DND-41 (cell line): Measurements from ENCODE around the gene PPP3R1.
"Not testable (repeated sequence)": the region's sequence is repeated elsewhere in the genome, so short reads cannot be mapped to it uniquely, and the experiment has no call there.

Source experiments
- ATAC-seq: fragments of 200-7000 bp; cut with Tn5 transposase; 3 replicates; pipeline ENCODE4 v1.9.1; 2021; ENCODE audit warnings: low read depth; ENCODE audit not compliant: insufficient read depth
- DNase-seq: peaks from one replicate; pipeline ENCODE4 v3.0.0-alpha.2; 2020
- H2AFZ ChIP-seq: 2 replicates; pipeline ENCODE4 v1.6.0; 2012; ENCODE audit warnings: low read depth, low read length
- H3K27ac ChIP-seq: 2 replicates; pipeline ENCODE4 v1.5.1; 2012; ENCODE audit warnings: low read length, inconsistent platforms
- H3K27me3 ChIP-seq: fragments of 200-600 bp; sonication (generic); 2 replicates; pipeline ENCODE4 v1.6.0; 2012; ENCODE audit warnings: low read length, mild to moderate bottlenecking, inconsistent platforms; ENCODE audit not compliant: insufficient read depth, poor library complexity
- H3K36me3 ChIP-seq: 2 replicates; pipeline ENCODE4 v1.5.1; 2012; ENCODE audit warnings: low read length, inconsistent platforms; ENCODE audit not compliant: insufficient read depth
- H3K4me1 ChIP-seq: 2 replicates; pipeline ENCODE4 v1.5.1; 2012; ENCODE audit warnings: mild to moderate bottlenecking, low read length; ENCODE audit not compliant: insufficient read depth
- H3K4me2 ChIP-seq: 2 replicates; pipeline ENCODE4 v1.6.0; 2012; ENCODE audit warnings: mild to moderate bottlenecking, moderate library complexity, low read length, inconsistent platforms; ENCODE audit not compliant: insufficient read depth
- H3K4me3 ChIP-seq, 2 experiments: fragments of 200-600 bp in 1 of 2; shearing (Covaris generic) in 1 of 2; 2 replicates each; pipeline ENCODE4 v1.5.1; 2012 to 2016; ENCODE audit warnings: inconsistent platforms in 2 of 2, low read length in 2 of 2, mild to moderate bottlenecking in 2 of 2, low read depth in 1 of 2, moderate library complexity in 1 of 2
- H3K79me2 ChIP-seq: 2 replicates; pipeline ENCODE4 v1.6.0; 2012; ENCODE audit warnings: low read length, inconsistent platforms; ENCODE audit not compliant: insufficient read depth
- H3K9ac ChIP-seq: 2 replicates; pipeline ENCODE4 v1.6.0; 2012; ENCODE audit warnings: low read depth, mild to moderate bottlenecking, inconsistent platforms, low read length, moderate library complexity
- H3K9me3 ChIP-seq: 2 replicates; pipeline ENCODE4 v1.5.1; 2012; ENCODE audit warnings: low read length, moderate library complexity, mild to moderate bottlenecking, inconsistent platforms; ENCODE audit not compliant: insufficient read depth, severe bottlenecking
- H4K20me1 ChIP-seq: 2 replicates; pipeline ENCODE4 v1.6.0; 2012; ENCODE audit warnings: low read length; ENCODE audit not compliant: insufficient read depth
- CTCF ChIP-seq: IDR thresholded peaks from 2 replicates; pipeline ENCODE4 v1.5.1; 2012; ENCODE audit warnings: borderline replicate concordance, low read length, moderate library complexity, mild to moderate bottlenecking; ENCODE audit not compliant: poor library complexity, severe bottlenecking; ENCODE audit errors: extremely low read depth
- EZH2 ChIP-seq: IDR thresholded peaks from 3 replicates; pipeline ENCODE4 v1.6.1; 2012; ENCODE audit warnings: borderline replicate concordance, low read depth, mild to moderate bottlenecking, moderate library complexity, low read length, inconsistent platforms; ENCODE audit not compliant: severe bottlenecking

PPP3R1 gene

GRCh38 chr2:68178954-68179627 is 73.2 kb downstream of the PPP3R1 start:
- Histone ChIP-seq H2AFZ (no peak overlapping the region), H3K4me2 (no peak overlapping the region), H3K4me1 (no peaks in the 10 kb centered on the region), H3K9ac (no peak overlapping the region), H3K79me2 (peaks cover 17% of the 10 kb centered on the region), H4K20me1 (peaks cover 18% of the 10 kb centered on the region), H3K27ac (no peak overlapping the region), H3K36me3 (peaks cover 89% of the 10 kb centered on the region), H3K27me3 (no peaks in the 10 kb centered on the region), H3K9me3 (no peaks in the 10 kb centered on the region), H3K4me3 (no peak overlapping the region)
- DNase-seq: no peak
- no peak for ATAC-seq
- TF ChIP-seq EZH2 (no peak), CTCF (no peak)

GRCh38 chr2:68178432-68178831 is 73.9 kb downstream of the PPP3R1 start:
- peaks cover 90% of the 10 kb centered on the region for H3K36me3 ChIP-seq
- no peaks in the 10 kb centered on the region for H3K9me3 ChIP-seq
- ATAC-seq (no peak), DNase-seq (no peak)
- no peak overlapping the region for H3K4me2 ChIP-seq
- no peak overlapping the region for H3K9ac ChIP-seq
- no peaks in the 10 kb centered on the region for H3K27me3 ChIP-seq
- H2AFZ ChIP-seq: no peak overlapping the region
- no peak overlapping the region for H3K27ac ChIP-seq
- H3K4me1 ChIP-seq: no peaks in the 10 kb centered on the region
- TF ChIP-seq EZH2 (no peak), CTCF (no peak)
- H3K4me3 ChIP-seq: no peak overlapping the region
- peaks cover 12% of the 10 kb centered on the region for H3K79me2 ChIP-seq
- peaks cover 13% of the 10 kb centered on the region for H4K20me1 ChIP-seq

- H3K9me3 ChIP-seq: no peaks in the 10 kb centered on the region
- DNase-seq (no peak), ATAC-seq (no peak)
- H3K27me3 ChIP-seq: no peaks in the 10 kb centered on the region
- no peaks in the 10 kb centered on the region for H3K4me1 ChIP-seq
- H3K9ac ChIP-seq: no peak overlapping the region
- no peak overlapping the region for H3K4me2 ChIP-seq
- H3K4me3 ChIP-seq: no peak overlapping the region
- H3K27ac ChIP-seq: no peak overlapping the region
- H3K36me3 ChIP-seq: peaks cover 90% of the 10 kb centered on the region
- H3K79me2 ChIP-seq: peaks cover 13% of the 10 kb centered on the region
- no peak overlapping the region for H2AFZ ChIP-seq
- TF ChIP-seq EZH2 (no peak), CTCF (no peak)
- H4K20me1 ChIP-seq: peaks cover 10% of the 10 kb centered on the region; the same call in 1 of the 2 replicates
Measured at GRCh38 chr2:68177541-68177940, 74.8 kb downstream of the PPP3R1 start.

- Histone ChIP-seq H4K20me1 (peaks cover 16% of the 10 kb centered on the region; the same call in 1 of the 2 replicates), H3K9me3 (no peaks in the 10 kb centered on the region), H3K4me1 (no peaks in the 10 kb centered on the region)
Measured at GRCh38 chr2:68176657-68177056, 75.7 kb downstream of the PPP3R1 start.

GRCh38 chr2:68175210-68175609 is 77.1 kb downstream of the PPP3R1 start:
- not testable (repeated sequence) for DNase-seq, H2AFZ ChIP-seq, H3K4me3 ChIP-seq, H3K9ac ChIP-seq, H3K27ac ChIP-seq, H3K9me3 ChIP-seq, H3K4me2 ChIP-seq, H3K27me3 ChIP-seq, ATAC-seq, H3K4me1 ChIP-seq
- Histone ChIP-seq H4K20me1 (peaks cover 20% of the 10 kb centered on the region; the same call in 1 of the 2 replicates), H3K79me2 (peaks cover 24% of the 10 kb centered on the region), H3K36me3 (peaks cover 87% of the 10 kb centered on the region)

More at GRCh38 chr2:68176657-68177056, 75.7 kb downstream of the PPP3R1 start:
- ATAC-seq (no peak), DNase-seq (no peak)
- Histone ChIP-seq H3K27me3 (no peaks in the 10 kb centered on the region), H3K9ac (no peak overlapping the region), H3K79me2 (peaks cover 19% of the 10 kb centered on the region), H3K27ac (no peak overlapping the region), H3K4me3 (no peak overlapping the region), H3K36me3 (peaks cover 92% of the 10 kb centered on the region), H3K4me2 (no peak overlapping the region), H2AFZ (no peak overlapping the region)
- no peak for TF ChIP-seq CTCF
